Stimulated activated naive CD4-positive, alpha-beta T cell treated with Interleukin-2 at 50 U/mL for 16 hours (primary cell): Measurements from ENCODE around the gene IRX4.
"Not testable (repeated sequence)": the region's sequence is repeated elsewhere in the genome, so short reads cannot be mapped to it uniquely, and the experiment has no call there.

Source experiments
- DNase-seq: peaks from one replicate; lab custom pipeline; 2025; lab: John Stamatoyannopoulos, UW

Gene IRX4

GRCh38 chr5:1877103-1878049 lies 5.3 kb downstream of the IRX4 start:
- no peak for DNase-seq

DNA sequence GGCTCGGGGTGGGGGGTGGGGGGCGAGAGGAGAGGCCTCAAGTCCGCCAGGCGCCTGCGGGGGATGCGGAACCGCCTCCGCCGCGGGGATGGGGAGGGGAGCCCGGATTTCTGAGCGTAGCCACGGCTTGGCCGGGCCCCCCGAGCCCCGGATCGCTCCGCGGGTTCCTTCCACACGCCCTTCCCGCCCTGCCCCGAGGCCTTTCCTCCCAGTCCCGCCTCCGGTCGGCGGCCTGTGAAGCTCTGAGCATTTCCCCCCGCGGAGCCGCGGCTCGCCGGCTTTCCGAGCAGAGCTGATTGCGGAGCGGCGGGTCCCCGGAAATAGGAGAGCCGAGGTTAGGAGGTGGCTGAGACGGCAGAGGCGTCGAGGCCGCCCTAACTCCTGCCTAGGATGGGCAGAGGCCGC lies 6.1 kb downstream of the IRX4 start:
- no peak for DNase-seq

DNA sequence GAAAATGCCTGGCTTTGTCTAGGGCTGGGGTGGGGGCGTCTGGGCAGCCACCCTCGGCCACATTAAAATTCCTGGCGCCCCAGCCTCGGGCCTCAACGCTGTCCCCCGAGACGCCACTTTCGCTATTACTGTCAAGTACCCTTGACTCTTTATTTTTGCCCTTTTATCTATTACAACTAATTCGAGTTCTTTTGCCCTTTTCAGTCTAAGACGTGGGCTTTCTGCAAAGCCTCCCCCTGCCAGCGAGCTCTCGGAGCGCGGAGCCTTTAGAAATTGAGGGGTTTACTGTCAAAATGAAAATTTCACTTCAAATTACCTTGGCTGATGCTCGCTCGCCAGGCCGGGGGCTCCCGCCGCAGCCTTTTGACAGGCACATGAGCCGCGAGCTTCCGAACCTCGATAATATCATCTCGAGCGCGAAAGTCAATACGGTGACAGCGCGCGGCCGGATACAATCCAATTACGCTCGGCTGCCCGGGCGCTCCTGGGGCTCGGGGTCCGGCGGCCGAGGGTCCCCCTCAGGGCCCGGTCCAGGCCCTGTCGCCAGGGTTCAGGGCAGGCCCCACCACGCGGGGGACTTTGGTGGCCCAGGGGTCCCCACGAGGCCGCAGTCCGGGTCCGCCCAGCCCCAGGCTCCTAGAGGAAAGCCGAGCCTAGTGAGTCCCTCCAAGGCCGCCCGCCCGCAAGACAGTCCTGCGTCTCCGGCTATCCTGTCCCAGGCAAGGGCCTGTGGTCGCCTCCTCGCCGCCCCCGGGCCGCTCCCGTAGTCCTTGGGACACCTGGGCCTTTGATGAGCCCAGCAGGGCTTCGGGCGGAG lies 6.7 kb downstream of the IRX4 start:
- no peak for DNase-seq

- DNase-seq = no peak
Observed at GRCh38 chr5:1875281-1875842, 7.4 kb downstream of the IRX4 start.

GRCh38 chr5:1874771-1875220 lies 7.9 kb downstream of the IRX4 start:
- no peak for DNase-seq

GRCh38 chr5:1874348-1874747 lies 8.4 kb downstream of the IRX4 start:
- DNase-seq = no peak

DNA sequence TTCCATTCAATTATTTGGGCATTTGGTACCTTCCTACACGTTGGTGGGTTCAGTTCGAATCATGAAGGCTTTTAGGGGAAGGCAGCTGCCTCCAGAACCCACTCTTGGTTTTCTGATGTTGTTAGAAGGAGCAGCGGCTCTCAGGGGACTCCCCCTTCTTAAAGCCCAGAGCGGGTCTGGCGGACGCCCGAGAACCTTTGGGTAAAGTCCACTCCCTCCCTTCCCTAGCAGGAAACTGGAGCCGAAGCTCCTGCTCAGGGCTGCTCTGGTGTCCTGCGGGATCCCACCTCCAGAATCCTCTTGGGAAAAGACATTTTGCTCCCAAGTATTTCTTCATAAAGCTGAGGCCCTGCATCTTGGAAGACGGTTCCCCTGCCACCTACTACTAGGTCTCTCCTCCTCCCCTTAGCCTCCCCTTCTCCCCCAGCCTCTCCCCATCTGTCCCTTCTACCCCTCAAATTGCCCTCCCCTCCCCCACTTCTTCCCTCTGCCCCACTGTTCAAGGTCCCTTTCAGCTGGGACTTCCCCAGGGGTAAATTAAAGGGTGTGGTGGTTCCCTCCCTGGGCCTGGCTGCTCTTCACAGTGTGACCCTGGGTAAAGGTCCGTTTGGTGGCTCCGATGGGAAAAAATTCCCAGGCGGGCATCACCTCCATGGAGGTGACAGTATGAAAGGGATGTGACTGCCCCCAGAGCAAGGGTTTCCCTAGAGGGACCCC lies 9.3 kb downstream of the IRX4 start:
- DNase-seq = no peak

GRCh38 chr5:1871441-1871840 lies 11.3 kb downstream of the IRX4 start:
- DNase-seq = no peak

DNA sequence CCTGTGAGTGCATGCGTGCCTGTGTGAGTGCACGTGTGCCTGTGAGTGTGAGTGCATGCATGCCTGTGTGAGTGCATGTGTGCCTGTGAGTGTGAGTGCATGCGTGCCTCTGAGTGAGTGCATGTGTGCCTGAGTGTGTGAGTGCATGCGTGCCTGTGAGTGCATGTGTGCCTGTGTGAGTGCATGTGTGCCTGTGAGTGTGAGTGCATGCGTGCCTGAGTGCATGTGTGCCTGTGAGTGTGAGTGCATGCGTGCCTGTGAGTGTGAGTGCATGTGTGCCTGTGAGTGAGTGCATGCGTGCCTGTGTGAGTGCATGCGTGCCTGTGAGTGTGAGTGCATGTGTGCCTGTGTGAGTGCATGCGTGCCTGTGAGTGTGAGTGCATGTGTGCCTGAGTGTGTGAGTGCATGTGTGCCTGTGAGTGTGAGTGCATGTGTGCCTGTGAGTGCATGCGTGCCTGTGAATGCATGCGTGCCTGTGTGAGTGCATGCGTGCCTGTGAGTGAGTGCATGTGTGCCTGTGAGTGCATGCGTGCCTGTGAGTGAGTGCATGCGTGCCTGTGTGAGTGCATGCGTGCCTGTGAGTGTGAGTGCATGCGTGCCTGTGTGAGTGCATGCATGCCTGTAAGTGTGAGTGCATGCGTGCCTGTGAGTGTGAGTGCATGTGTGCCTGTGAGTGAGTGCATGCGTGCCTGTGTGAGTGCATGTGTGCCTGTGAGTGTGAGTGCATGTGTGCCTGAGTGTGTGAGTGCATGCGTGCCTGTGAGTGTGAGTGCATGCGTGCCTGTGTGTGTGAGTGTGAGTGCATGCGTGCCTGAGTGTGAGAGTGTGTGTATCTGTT lies 12.1 kb downstream of the IRX4 start:
- DNase-seq = not testable (repeated sequence)

DNA sequence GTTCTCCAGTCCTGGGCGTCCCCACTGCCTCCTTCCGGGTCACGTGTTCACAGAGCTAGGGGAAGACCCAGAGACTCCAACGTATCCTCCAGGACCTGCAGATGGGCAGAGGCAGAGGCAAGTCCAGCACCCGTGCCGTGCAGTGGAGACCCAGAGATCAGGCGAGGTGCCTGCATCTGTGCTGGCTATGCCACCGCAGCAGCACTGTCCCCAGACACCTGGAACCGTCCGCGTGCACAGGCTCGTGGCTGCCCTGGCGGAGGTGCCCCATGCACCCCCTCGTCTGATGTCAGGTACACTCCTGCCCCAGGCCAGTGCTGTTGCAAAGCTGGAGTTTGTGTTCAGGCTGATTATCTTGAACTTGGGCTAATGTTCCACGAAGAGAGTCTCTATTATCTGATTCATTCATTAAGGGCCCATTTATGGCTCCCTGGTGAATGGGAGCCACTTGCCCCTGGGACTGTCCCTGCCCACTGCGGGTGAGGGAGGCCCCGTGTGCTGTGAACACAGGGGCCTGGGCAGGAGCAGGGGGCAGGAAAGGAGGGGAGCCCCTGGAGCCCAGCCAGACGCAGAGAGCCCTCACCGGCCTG lies 13.7 kb downstream of the IRX4 start:
- no peak for DNase-seq

- DNase-seq = no peak
Observed at GRCh38 chr5:1867815-1868143, 14.9 kb downstream of the IRX4 start.

DNA sequence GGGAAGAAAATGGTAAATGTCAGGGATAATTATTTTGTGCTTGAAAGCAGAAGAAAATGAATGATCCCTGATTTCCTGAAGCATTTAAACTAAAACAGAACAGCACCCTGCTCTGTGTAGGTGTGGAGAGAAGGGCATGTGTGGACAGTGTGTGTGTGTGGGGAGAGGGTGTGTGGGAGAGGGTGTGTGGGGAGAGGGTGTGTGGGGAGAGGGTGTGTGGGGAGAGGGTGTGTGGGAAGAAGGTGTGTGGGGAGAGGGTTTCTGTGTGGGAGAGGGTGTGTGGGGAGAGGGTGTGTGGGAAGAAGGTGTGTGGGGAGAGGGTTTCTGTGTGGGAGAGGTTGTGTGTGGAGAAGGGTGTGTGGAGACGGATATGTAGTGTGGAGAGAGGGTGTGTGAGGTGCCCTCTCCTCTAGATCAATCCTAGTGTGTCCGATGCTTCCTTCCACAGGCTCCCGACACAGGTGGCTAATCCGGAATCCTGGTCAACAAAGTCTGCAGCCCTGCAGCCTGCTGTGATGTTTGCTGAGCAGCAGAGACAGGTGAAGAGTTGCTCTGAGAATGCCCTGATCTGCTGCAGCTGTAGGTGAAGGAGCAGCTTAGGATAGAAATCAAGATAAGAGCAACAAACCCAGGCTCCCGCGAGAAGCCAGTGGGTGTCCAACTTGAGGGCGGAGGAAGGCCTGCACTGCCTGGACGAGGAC lies 15.5 kb downstream of the IRX4 start:
- no peak for DNase-seq

- DNase-seq = no peak
Observed at GRCh38 chr5:1865948-1866347, 16.8 kb downstream of the IRX4 start.

DNA sequence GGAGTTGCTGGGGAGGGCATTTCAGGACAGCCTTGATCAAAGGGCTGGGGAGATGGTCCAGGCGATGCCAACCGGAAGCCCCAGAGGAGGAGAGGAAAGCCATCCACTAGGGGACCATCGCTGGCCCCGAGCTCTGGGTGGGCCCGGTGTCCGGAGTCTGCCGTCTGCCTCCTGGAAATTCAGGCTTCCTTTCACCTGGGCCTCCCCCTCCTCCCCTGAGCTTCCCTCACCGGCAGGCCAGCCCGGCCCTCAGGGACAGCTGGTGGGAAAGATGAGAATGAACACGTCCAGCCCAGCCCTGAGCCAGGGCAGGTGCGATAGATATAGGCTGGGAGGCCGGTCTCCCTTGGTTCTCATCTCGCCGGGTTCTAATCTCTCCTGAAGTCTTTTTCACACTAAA lies 17.2 kb downstream of the IRX4 start:
- no peak for DNase-seq

DNA sequence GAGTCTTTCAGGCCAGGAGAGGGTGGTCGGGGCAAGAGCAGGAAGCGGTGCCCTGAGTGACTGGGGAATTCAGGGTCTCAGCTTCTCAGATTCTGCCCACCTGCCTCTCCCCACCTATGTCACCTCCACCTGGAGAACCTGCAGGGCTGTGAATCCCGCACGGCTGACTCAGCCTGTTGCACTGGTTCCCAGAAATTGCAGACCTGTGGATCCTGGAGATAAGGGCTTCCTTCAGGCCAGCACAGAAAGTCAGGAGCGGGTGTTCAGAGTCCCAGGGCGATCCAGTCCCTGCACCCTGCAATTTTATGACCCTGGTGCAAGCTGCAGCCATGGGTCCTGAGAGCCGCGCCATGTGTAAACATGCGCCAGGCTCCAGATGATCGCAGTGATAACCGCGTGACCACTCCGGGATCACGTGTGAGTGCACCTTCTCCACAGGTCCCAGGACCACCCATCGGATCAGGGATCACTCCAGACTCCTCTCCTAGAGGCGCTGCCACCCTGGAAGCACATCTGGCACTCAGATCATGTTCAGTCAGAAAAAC lies 17.8 kb downstream of the IRX4 start:
- no peak for DNase-seq

DNA sequence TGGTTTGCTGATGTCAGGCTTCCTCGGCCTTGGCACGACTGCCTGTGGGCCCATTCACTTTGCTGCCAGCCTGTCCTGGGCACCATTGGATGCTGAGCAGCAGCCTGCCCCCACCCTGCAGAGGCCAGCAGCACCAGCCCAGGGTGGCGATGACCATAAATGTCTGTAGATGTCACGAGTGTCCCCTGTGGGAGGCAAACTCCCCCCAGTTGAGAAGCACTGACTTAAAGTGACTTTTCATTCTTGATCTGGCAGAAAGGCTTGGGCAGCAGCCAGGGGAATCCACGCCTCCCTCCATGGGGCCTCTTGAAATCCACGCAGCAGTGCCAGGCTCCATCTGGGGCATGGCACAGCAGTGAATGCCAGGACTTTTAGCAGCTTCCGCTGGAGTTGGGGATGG lies 21.8 kb downstream of the IRX4 start:
- no peak for DNase-seq

DNA sequence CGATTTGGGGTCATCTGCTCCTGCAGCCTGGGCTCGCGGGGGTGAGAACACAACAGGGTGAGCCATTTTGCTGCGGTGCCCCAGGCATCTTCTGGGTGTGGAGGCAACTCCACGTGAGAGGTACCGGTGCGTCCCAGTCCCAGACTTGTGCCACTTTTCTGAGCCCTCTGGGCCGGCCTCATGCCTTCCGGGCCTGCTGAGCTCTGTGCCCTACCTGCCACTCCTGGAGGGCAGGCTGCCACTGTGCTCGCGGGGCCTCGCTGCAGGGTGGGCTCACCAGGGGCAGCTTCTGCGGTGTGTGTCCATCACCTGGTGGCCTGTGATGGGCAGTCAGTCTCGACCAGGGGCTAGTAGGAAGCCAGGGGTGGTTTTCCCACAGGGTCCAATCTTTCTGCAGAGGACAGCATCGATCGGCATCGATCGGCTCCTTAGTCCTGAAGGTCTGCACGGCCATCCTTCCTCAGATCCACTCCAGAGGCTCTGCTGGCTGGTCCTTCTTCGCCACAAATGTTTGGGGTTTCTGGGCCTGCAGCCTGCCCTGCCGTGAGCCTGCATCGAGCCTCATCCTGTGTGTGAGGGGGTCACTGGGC lies 22.6 kb downstream of the IRX4 start:
- DNase-seq = no peak

DNA sequence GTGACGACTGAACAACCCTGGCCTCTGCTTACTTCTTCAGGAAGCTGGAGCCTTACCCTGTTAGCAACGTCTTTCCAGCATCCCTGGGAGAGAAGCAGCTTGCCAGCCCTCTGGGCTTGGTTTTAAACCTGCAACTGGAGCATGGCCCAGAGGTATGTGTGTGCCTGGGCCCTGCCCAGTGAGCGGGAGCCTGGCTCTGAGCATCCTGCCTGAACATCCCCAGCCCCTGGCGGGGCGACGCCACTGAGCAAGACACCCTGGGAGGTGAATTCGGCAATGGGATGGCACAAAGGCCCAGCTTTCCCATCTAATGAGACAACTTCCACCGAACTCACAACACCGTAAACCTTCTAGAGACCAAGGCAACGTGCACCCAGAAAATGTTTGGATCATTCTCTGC lies 23.6 kb downstream of the IRX4 start:
- no peak for DNase-seq

GRCh38 chr5:1858436-1858835 lies 24.3 kb downstream of the IRX4 start:
- DNase-seq = no peak

- DNase-seq = no peak
Observed at GRCh38 chr5:1857256-1857600, 25.5 kb downstream of the IRX4 start.
